Activated naive CD4-positive, alpha-beta T cell treated with anti-CD3 and anti-CD28 coated beads, Interleukin-2, amount 50 U/mL, for 24 hours (primary cell): ENCODE data around the gene C4orf33.
"Not testable (repeated sequence)": the region's sequence is repeated elsewhere in the genome, so short reads cannot be mapped to it uniquely, and the experiment has no call there.

Experiments used
- H3K27ac Mint-ChIP-seq: one replicate; pipeline ENCODE4 v1.8.0; 2021; ENCODE audit warnings: mild to moderate bottlenecking, mixed read lengths
- H3K27me3 Mint-ChIP-seq: one replicate; pipeline ENCODE4 v1.8.0; 2021; ENCODE audit warnings: mixed read lengths
- H3K36me3 Mint-ChIP-seq: one replicate; pipeline ENCODE4 v1.8.0; 2021; ENCODE audit warnings: mixed read lengths
- H3K4me1 Mint-ChIP-seq: one replicate; pipeline ENCODE4 v1.8.0; 2021; ENCODE audit warnings: mixed read lengths
- H3K4me3 Mint-ChIP-seq: one replicate; pipeline ENCODE4 v1.8.0; 2021; ENCODE audit warnings: mild to moderate bottlenecking, mixed read lengths
- H3K9me3 Mint-ChIP-seq: one replicate; pipeline ENCODE4 v1.8.0; 2021; ENCODE audit warnings: mixed read lengths

The C4orf33 gene

GRCh38 chr4:129109965-129110824, 14.2 kb downstream of the C4orf33 start:
- Mint-ChIP-seq H3K36me3 (no peaks in the 10 kb centered on the region), H3K27me3 (no peaks in the 10 kb centered on the region), H3K4me1 (no peaks in the 10 kb centered on the region), H3K27ac (no peak overlapping the region), H3K9me3 (no peaks in the 10 kb centered on the region), H3K4me3 (no peak overlapping the region)

DNA sequence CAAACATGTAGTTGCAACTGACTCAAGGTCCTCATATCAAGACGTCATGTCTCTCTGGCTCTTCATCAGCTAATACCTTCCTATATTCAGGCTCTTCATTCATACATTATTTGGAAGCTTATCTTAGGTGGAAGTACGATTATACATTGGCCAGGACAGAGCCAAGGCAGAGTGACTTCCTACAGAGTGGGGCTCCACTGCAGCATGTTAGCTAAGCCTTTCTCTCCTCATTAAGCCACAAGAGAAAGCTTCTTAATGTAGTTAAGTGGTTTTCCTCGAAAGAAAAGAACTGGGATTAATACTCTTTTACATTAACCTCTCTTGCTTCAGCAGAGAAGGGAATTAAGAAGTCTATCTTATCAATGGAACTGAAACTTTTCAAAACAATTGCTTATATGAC, 15.0 kb downstream of the C4orf33 start:
- H3K27me3 Mint-ChIP-seq, result no peaks in the 10 kb centered on the region
- H3K27ac Mint-ChIP-seq, result no peak overlapping the region
- H3K4me1 Mint-ChIP-seq, result no peaks in the 10 kb centered on the region
- no peak overlapping the region for H3K4me3 Mint-ChIP-seq
- no peaks in the 10 kb centered on the region for H3K9me3 Mint-ChIP-seq
- no peaks in the 10 kb centered on the region for H3K36me3 Mint-ChIP-seq

DNA sequence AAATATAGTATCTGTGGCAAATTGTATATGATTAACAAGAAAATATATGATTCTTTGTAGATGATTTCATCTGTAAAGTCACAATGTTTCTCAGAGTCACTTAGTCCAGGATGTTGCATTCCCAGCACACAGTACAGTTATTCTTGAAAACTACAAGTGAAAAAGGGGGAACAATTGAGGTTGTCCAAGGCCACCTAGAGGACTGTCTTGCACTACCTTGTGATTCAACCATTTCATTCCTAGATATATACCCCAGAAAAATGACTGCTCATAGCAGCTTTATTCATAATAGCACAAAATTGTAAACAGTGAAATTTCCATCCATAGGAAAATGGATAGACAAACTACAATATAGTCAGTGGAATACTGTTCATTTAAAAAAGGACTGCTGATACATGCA, 16.0 kb downstream of the C4orf33 start:
- Mint-ChIP-seq H3K4me1 (no peaks in the 10 kb centered on the region), H3K27me3 (no peaks in the 10 kb centered on the region), H3K9me3 (no peaks in the 10 kb centered on the region), H3K27ac (no peak overlapping the region), H3K36me3 (no peaks in the 10 kb centered on the region), H3K4me3 (no peak overlapping the region)

DNA sequence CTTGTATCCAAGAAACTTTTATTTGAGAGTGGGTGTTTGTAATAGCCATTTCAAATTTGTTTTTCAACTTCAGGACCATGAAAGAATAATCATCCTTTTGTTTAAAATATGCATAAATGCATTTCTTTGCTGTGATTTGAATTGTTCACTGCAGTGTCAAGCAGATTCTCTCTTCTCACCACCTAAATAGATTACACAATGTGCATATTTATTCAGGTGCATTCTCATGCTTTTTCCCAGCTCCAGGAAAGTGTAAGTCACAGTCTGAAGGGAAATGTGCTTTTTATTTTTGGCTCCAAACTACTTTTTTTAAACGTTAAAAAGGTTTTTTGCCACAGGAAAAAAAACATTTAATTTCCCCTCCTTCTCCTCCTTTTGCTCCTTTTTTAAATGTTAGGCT, 17.5 kb downstream of the C4orf33 start:
- Mint-ChIP-seq H3K4me1 (no peaks in the 10 kb centered on the region), H3K36me3 (peaks cover 2% of the 10 kb centered on the region), H3K4me3 (no peak overlapping the region), H3K27ac (no peak overlapping the region), H3K27me3 (no peaks in the 10 kb centered on the region), H3K9me3 (no peaks in the 10 kb centered on the region)

GRCh38 chr4:129113919-129114318, 18.0 kb downstream of the C4orf33 start:
- H3K27me3 Mint-ChIP-seq, result no peaks in the 10 kb centered on the region
- no peaks in the 10 kb centered on the region for H3K9me3 Mint-ChIP-seq
- H3K36me3 Mint-ChIP-seq, result peaks cover 2% of the 10 kb centered on the region
- no peaks in the 10 kb centered on the region for H3K4me1 Mint-ChIP-seq
- H3K4me3 Mint-ChIP-seq, result no peak overlapping the region
- no peak overlapping the region for H3K27ac Mint-ChIP-seq

- Mint-ChIP-seq H3K4me1 (no peaks in the 10 kb centered on the region), H3K36me3 (peaks cover 2% of the 10 kb centered on the region), H3K27me3 (no peaks in the 10 kb centered on the region), H3K9me3 (no peaks in the 10 kb centered on the region), H3K27ac (no peak overlapping the region), H3K4me3 (no peak overlapping the region)
Observed at GRCh38 chr4:129117705-129118104, 21.8 kb downstream of the C4orf33 start.

DNA sequence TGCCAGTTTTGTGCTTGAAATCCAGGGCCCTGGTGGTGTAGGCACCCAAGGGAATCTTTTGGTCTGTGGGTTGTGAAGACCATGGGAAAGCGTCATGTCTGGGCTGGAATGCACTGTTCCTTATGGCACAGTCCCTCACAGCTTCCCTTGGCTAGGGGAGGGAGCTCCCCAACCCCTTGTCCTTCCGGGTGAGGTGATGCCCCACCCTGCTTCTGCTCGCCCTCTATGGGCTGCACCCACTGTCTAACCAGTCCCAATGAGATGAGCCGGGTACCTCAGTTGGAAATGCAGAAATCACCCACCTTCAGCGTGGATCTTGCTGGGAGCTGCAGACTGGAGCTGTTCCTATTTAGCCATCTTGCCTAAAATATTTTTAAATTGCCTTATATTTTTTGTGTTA, 30.7 kb downstream of the C4orf33 start:
- H3K9me3 Mint-ChIP-seq, H3K36me3 Mint-ChIP-seq, H3K4me1 Mint-ChIP-seq, H3K4me3 Mint-ChIP-seq, H3K27ac Mint-ChIP-seq, H3K27me3 Mint-ChIP-seq: not testable (repeated sequence)

DNA sequence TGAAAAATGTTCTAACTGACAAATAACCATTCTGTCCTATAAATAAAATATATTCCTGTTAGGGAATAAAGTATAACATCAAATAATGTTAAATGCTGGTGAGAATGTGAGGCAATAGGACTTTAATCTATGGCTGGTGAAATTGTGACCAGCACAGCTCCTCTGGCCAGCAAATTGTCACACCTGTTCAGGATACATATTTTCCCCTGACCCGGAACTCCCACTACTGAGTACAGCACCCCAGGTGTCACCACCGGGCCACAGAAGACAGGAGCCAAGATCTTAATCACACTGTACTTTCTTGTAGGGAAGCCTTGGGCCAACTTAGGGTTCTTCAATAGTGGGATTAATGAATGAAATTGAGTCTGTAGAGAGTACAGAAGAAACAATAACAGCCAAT, 33.2 kb downstream of the C4orf33 start:
- H3K4me3 Mint-ChIP-seq, result no peak overlapping the region
- no peaks in the 10 kb centered on the region for H3K4me1 Mint-ChIP-seq
- no peaks in the 10 kb centered on the region for H3K9me3 Mint-ChIP-seq
- H3K27ac Mint-ChIP-seq, result no peak overlapping the region
- peaks cover 5% of the 10 kb centered on the region for H3K36me3 Mint-ChIP-seq
- no peaks in the 10 kb centered on the region for H3K27me3 Mint-ChIP-seq

DNA sequence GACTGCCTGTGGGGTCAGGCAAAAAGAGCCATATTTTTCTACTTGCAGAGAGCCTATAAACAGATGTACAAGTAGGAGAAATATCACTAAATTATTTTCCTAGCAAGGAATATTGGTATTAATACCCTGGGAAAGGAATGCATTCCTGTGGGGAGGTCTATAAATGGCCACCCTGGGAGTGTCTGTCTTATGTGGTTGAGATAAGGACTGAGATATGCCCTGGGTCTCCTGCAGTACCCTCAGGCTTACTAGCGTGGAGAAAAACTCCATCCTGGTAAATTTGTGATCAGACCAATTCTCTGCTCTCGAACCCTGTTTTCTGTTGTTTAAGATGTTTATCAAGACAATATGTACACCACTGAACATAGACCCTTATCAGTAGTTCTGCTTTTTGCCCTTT, 35.4 kb downstream of the C4orf33 start:
- Mint-ChIP-seq H3K4me1 (no peaks in the 10 kb centered on the region), H3K27ac (no peak overlapping the region), H3K27me3 (no peaks in the 10 kb centered on the region), H3K9me3 (no peaks in the 10 kb centered on the region), H3K36me3 (peaks cover 4% of the 10 kb centered on the region), H3K4me3 (no peak overlapping the region)

- no peak overlapping the region for H3K4me3 Mint-ChIP-seq
Observed at GRCh38 chr4:129136433-129136832, 40.5 kb downstream of the C4orf33 start.

DNA sequence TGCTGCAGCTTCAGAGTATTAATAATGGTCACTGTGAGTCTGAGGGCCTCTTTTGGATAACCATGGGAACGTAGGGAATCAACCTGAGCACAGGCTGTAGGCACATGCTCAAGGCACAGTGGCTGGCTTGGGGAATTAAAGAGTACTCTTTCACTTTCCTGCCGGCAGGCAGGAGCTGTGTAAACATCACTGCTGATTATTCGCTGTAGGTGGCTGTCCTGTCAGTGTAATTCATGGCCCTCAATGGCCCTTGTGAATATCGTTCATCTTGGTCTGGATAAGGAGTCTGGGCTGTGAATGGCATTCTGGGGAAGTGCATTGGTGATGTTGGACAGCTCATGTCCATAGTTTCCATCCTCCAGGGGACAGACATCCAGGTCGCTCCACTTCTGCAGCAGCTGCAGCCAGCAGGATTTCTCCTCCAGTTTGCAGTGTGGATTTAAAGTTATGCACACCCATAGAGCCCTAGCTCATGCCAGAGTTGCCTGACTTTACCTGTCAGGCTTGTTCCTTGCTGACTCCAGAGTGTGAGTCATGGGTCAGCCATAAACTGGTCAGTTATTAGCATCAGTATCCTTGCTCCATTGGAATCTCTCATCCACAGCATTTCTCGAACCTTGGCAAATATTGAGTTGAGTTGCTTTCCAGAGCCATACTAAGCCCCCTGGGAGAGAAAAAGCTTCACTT, 43.0 kb downstream of the C4orf33 start:
- Mint-ChIP-seq H3K4me3 (no peak overlapping the region), H3K36me3 (no peaks in the 10 kb centered on the region), H3K4me1 (no peaks in the 10 kb centered on the region), H3K27ac (no peak overlapping the region), H3K27me3 (no peaks in the 10 kb centered on the region), H3K9me3 (no peaks in the 10 kb centered on the region)

More at GRCh38 chr4:129136433-129136832, 40.5 kb downstream of the C4orf33 start:
- Mint-ChIP-seq H3K36me3 (peaks cover 4% of the 10 kb centered on the region), H3K4me1 (no peaks in the 10 kb centered on the region), H3K9me3 (no peaks in the 10 kb centered on the region), H3K27ac (no peak overlapping the region), H3K27me3 (no peaks in the 10 kb centered on the region)

DNA sequence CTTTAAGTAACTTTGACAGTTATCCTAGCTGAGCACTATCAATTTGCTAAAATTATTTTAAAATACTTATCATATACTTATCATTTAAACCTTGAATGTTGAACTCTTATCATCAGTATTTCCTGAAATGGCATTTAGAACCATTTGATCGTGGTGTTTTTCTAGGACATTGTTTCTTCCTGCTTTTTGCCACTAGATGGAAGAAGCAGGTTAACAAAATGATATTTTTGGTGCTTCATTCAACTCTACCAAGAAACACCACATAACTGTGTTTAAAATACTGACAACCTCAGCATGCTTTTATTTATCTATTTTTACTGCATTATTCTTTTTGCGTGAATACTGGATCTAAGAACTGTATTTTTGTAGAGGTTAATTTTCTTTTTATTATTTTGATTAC, 44.6 kb downstream of the C4orf33 start:
- H3K4me1 Mint-ChIP-seq, result no peaks in the 10 kb centered on the region
- H3K27ac Mint-ChIP-seq, result no peak overlapping the region
- H3K27me3 Mint-ChIP-seq, result no peaks in the 10 kb centered on the region
- no peaks in the 10 kb centered on the region for H3K36me3 Mint-ChIP-seq
- no peaks in the 10 kb centered on the region for H3K9me3 Mint-ChIP-seq
- H3K4me3 Mint-ChIP-seq, result no peak overlapping the region

GRCh38 chr4:129143359-129143758, 47.4 kb downstream of the C4orf33 start:
- Mint-ChIP-seq H3K27me3 (no peaks in the 10 kb centered on the region), H3K36me3 (no peaks in the 10 kb centered on the region), H3K4me3 (no peak overlapping the region)

GRCh38 chr4:129144755-129145206, 48.8 kb downstream of the C4orf33 start:
- H3K4me1 Mint-ChIP-seq, result no peaks in the 10 kb centered on the region
- H3K4me3 Mint-ChIP-seq, result no peak overlapping the region
- no peaks in the 10 kb centered on the region for H3K36me3 Mint-ChIP-seq
- no peaks in the 10 kb centered on the region for H3K9me3 Mint-ChIP-seq
- H3K27me3 Mint-ChIP-seq, result no peaks in the 10 kb centered on the region
- H3K27ac Mint-ChIP-seq, result no peak overlapping the region

More at GRCh38 chr4:129143359-129143758, 47.4 kb downstream of the C4orf33 start:
- Mint-ChIP-seq H3K27ac (no peak overlapping the region), H3K4me1 (no peaks in the 10 kb centered on the region), H3K9me3 (no peaks in the 10 kb centered on the region)

DNA sequence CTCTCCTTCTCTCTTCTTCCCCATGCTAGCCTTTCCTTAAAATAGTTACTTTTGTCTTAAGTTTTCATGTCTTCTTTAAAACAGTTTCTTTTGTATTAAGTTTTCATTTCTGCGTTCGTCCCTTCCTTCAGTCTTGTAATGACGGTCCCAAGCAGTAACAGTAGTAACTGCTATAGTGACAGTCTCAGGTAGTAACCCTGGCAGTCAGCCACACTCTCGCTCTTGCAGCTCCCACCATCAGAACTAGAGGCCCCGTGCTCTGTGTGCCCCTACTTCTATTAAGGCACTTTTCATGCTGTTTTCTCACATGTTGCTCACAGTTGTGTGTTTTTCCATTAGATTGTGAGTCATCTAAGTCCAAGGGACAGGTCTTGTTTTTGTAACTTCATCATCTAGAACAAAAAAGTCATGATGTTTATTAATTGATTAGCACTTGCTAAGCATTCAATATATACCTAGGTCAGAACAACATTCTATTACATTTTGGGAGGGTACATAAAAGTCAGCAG, 49.3 kb downstream of the C4orf33 start:
- H3K4me1 Mint-ChIP-seq, result no peaks in the 10 kb centered on the region
- no peak overlapping the region for H3K4me3 Mint-ChIP-seq
- H3K27me3 Mint-ChIP-seq, result no peaks in the 10 kb centered on the region
- H3K27ac Mint-ChIP-seq, result no peak overlapping the region
- no peaks in the 10 kb centered on the region for H3K9me3 Mint-ChIP-seq
- no peaks in the 10 kb centered on the region for H3K36me3 Mint-ChIP-seq

DNA sequence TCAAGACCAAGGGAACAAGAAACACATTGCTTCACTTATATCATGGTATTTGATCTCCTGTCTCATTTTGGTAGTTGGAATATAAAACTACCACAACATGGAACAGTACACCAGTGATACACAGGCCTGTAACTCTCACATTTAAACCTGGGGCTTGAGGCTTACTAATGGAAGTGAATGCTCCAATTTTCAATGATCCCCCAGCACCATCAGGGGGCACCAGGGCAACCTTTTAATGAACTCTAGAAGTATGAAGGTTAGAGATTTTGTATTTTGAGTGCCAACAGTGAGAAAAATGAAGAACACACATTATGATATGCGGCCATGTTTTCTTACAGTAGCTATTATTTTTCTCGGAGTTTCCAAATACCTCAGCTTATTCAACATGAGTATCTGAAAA, 50.7 kb downstream of the C4orf33 start:
- no peaks in the 10 kb centered on the region for H3K4me1 Mint-ChIP-seq
- peaks cover 1% of the 10 kb centered on the region for H3K27me3 Mint-ChIP-seq
- H3K9me3 Mint-ChIP-seq, result no peaks in the 10 kb centered on the region
- no peak overlapping the region for H3K4me3 Mint-ChIP-seq
- no peaks in the 10 kb centered on the region for H3K36me3 Mint-ChIP-seq
- H3K27ac Mint-ChIP-seq, result no peak overlapping the region
